H9 (cell line): Measurements from ENCODE around the gene RPS6KA6. TPM values are rescaled to one million over a fixed set of nuclear protein-coding genes. Genes with fewer than 3 reads are reported as not detected.

Experiments used
- DNase-seq: peaks from one replicate; pipeline ENCODE4 v3.0.0-alpha.2; 2017
- H2AFZ ChIP-seq: one replicate; pipeline ENCODE4 v1.6.1; 2013; ENCODE audit warnings: mild to moderate bottlenecking, low read length, control low read depth, moderate library complexity
- H2AK5ac ChIP-seq: 2 replicates; pipeline ENCODE4 v1.6.1; 2013; ENCODE audit warnings: low read length, control low read depth, mixed read lengths; ENCODE audit not compliant: insufficient read length
- H2BK120ac ChIP-seq: one replicate; pipeline ENCODE4 v1.6.1; 2013; ENCODE audit warnings: low read depth, mild to moderate bottlenecking, low read length, control low read depth, inconsistent platforms; ENCODE audit not compliant: poor library complexity, severe bottlenecking
- H2BK12ac ChIP-seq: 2 replicates; pipeline ENCODE4 v1.6.1; 2013; ENCODE audit warnings: low read length, control low read depth, mixed read lengths, low read depth; ENCODE audit not compliant: insufficient read length
- H2BK15ac ChIP-seq: 2 replicates; pipeline ENCODE4 v1.6.1; 2013; ENCODE audit warnings: low read depth, low read length, control low read depth
- H2BK20ac ChIP-seq: one replicate; pipeline ENCODE4 v1.6.1; 2013; ENCODE audit warnings: low read depth, mild to moderate bottlenecking, low read length, control low read depth, inconsistent platforms; ENCODE audit not compliant: poor library complexity, severe bottlenecking
- H2BK5ac ChIP-seq: 2 replicates; pipeline ENCODE4 v1.6.1; 2013; ENCODE audit warnings: low read length, control low read depth, mixed read lengths; ENCODE audit not compliant: insufficient read length
- H3K14ac ChIP-seq: 2 replicates; pipeline ENCODE4 v1.6.1; 2013; ENCODE audit warnings: low read length, control low read depth; ENCODE audit not compliant: insufficient read depth
- H3K18ac ChIP-seq: 2 replicates; pipeline ENCODE4 v1.6.1; 2013; ENCODE audit warnings: low read depth, mild to moderate bottlenecking, mixed read lengths, low read length, control low read depth; ENCODE audit not compliant: insufficient read length
- H3K23ac ChIP-seq: 2 replicates; pipeline ENCODE4 v1.6.1; 2013; ENCODE audit warnings: low read length, control low read depth, mixed read lengths, low read depth; ENCODE audit not compliant: insufficient read length
- H3K23me2 ChIP-seq: 2 replicates; pipeline ENCODE4 v1.6.1; 2013; ENCODE audit warnings: low read depth, mild to moderate bottlenecking, mixed read lengths, low read length, control low read depth; ENCODE audit not compliant: insufficient read length, poor library complexity, severe bottlenecking
- H3K27ac ChIP-seq: 2 replicates; pipeline ENCODE4 v1.5.1; 2013; ENCODE audit warnings: low read length, control low read depth, mixed read lengths, low read depth; ENCODE audit not compliant: insufficient read length
- H3K27me3 ChIP-seq: 2 replicates; pipeline ENCODE4 v1.6.1; 2013; ENCODE audit warnings: low read length, control low read depth, inconsistent platforms; ENCODE audit not compliant: insufficient read depth
- H3K4ac ChIP-seq: 2 replicates; pipeline ENCODE4 v1.6.1; 2013; ENCODE audit warnings: low read depth, mild to moderate bottlenecking, control low read depth, inconsistent platforms, low read length, moderate library complexity
- H3K4me1 ChIP-seq: 2 replicates; pipeline ENCODE4 v1.6.1; 2013; ENCODE audit warnings: low read length, control low read depth, inconsistent platforms; ENCODE audit not compliant: insufficient read depth
- H3K4me2 ChIP-seq: 2 replicates; pipeline ENCODE4 v1.6.1; 2013; ENCODE audit warnings: low read length, control low read depth, mixed read lengths; ENCODE audit not compliant: insufficient read length, insufficient read depth
- H3K56ac ChIP-seq: 2 replicates; pipeline ENCODE4 v1.6.1; 2013; ENCODE audit warnings: low read depth, mild to moderate bottlenecking, mixed read lengths, low read length, control low read depth; ENCODE audit not compliant: insufficient read length
- H3K79me1 ChIP-seq: 2 replicates; pipeline ENCODE4 v1.6.1; 2013; ENCODE audit warnings: low read depth, mild to moderate bottlenecking, moderate library complexity, low read length, control low read depth, inconsistent platforms; ENCODE audit not compliant: insufficient read depth, poor library complexity, severe bottlenecking
- H3K79me2 ChIP-seq: 2 replicates; pipeline ENCODE4 v1.6.1; 2013; ENCODE audit warnings: low read length, control low read depth, inconsistent platforms; ENCODE audit not compliant: insufficient read depth
- H3K9ac ChIP-seq: 2 replicates; pipeline ENCODE4 v1.6.1; 2013; ENCODE audit warnings: low read length, control low read depth, mixed read lengths; ENCODE audit not compliant: insufficient read length; ENCODE audit errors: extremely low read depth
- H3K9me3 ChIP-seq: one replicate; pipeline ENCODE4 v1.6.1; 2013; ENCODE audit warnings: low read depth, low read length, inconsistent platforms; ENCODE audit not compliant: control insufficient read depth
- H3T11ph ChIP-seq: one replicate; pipeline ENCODE4 v1.6.1; 2013; ENCODE audit warnings: mild to moderate bottlenecking, low read length, control low read depth, inconsistent platforms
- H4K20me1 ChIP-seq: one replicate; pipeline ENCODE4 v1.6.1; 2013; ENCODE audit not compliant: control insufficient read depth, insufficient read length, insufficient read depth
- H4K5ac ChIP-seq: 2 replicates; pipeline ENCODE4 v1.6.1; 2013; ENCODE audit warnings: low read depth, mild to moderate bottlenecking, mixed read lengths, low read length, control low read depth; ENCODE audit not compliant: insufficient read length
- H4K8ac ChIP-seq: replicated peaks from 2 replicates; pipeline ENCODE4 v1.6.1; 2013; ENCODE audit warnings: low read length, control low read depth, mixed read lengths, low read depth; ENCODE audit not compliant: insufficient read length
- H4K91ac ChIP-seq: 2 replicates; pipeline ENCODE4 v1.6.1; 2013; ENCODE audit warnings: low read depth, mild to moderate bottlenecking, moderate library complexity, mixed read lengths, low read length, control low read depth; ENCODE audit not compliant: insufficient read length
- H3K27ac Mint-ChIP-seq, 3 experiments: 2 replicates in 2 of 3; 3 replicates in 1 of 3; pipeline ENCODE4 v1.8.0; 2020 to 2021; ENCODE audit warnings: mixed read lengths in 3 of 3, mild to moderate bottlenecking in 1 of 3, moderate library complexity in 1 of 3
- H3K27me3 Mint-ChIP-seq: 2 replicates; pipeline ENCODE4 v1.8.0; 2021; ENCODE audit warnings: low read depth, mild to moderate bottlenecking, moderate library complexity, mixed read lengths
- H3K36me3 Mint-ChIP-seq, 3 experiments: 2 replicates in 2 of 3; 3 replicates in 1 of 3; pipeline ENCODE4 v1.8.0; 2020 to 2021; ENCODE audit warnings: low read depth in 3 of 3, mixed read lengths in 3 of 3; ENCODE audit not compliant: insufficient read depth in 1 of 3
- H3K4me1 Mint-ChIP-seq, 2 experiments: 2 replicates each; pipeline ENCODE4 v1.8.0; 2020; ENCODE audit warnings: mixed read lengths in 2 of 2
- H3K4me3 Mint-ChIP-seq, 2 experiments: 2 replicates in 1 of 2; 3 replicates in 1 of 2; pipeline ENCODE4 v1.8.0; 2020 to 2021; ENCODE audit warnings: mild to moderate bottlenecking in 2 of 2, mixed read lengths in 2 of 2, moderate library complexity in 1 of 2
- H3K9me3 Mint-ChIP-seq, 2 experiments: 2 replicates in 1 of 2; 3 replicates in 1 of 2; pipeline ENCODE4 v1.8.0; 2020; ENCODE audit warnings: mild to moderate bottlenecking in 2 of 2, mixed read lengths in 2 of 2, moderate library complexity in 1 of 2
- WGBS: extraction: QIAGEN DNeasy Blood & Tissue Kit; methylation state at CpG from one replicate; pipeline ENCODE4 v1.1.7; 2013; ENCODE audit warnings: missing lambda C conversion rate, low lambda C conversion rate, mixed read lengths; ENCODE audit not compliant: insufficient read length; ENCODE audit errors: extremely low coverage; 5-methylcytosine and 5-hydroxymethylcytosine counted together
- total RNA-seq: library from RNA; stranded (reverse); gene quantifications from 2 replicates; pipeline ENCODE4 v1.2.1, GENCODE V29; 2021
- TF ChIP-seq, protein P1 (sequence below): fragments of 200-600 bp; sonication (generic); conservative IDR thresholded peaks from 3 replicates; pipeline ENCODE4 v1.8.0; 2021; ENCODE audit warnings: antibody characterized with exemption, mild to moderate bottlenecking

Gene RPS6KA6
- total RNA-seq, 1 experiment from 2014 or later: 12.1 TPM

DNA sequence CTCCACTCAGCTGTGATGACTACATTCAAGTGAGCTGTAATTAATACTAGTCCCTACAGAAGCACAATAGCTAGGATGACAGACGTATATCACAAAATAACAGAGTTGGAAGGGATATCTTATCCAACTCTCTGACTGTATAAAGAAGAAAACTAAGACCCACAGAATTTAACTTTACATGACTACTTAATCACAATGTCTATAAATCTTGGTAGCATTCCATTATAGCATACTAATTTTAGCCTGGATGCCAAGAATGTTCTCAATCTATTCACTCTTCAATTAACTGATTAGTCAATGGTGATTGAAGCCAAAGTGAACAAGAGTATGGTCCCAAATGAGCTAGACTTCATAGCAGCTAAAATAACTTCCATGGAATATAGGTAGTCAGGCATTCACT, 31.2 kb downstream of the RPS6KA6 start:
- Histone ChIP-seq H3T11ph (no peak overlapping the region), H3K27ac (no peak overlapping the region), H3K9ac (no peak overlapping the region), H3K4me1 (no peaks in the 10 kb centered on the region), H3K4me2 (no peak overlapping the region), H3K79me2 (no peaks in the 10 kb centered on the region), H2BK120ac (no peak overlapping the region), H2AFZ (no peak overlapping the region), H3K23ac (no peak overlapping the region), H2BK20ac (no peak overlapping the region), H4K20me1 (no peaks in the 10 kb centered on the region), H2BK5ac (no peak overlapping the region), H2AK5ac (no peak overlapping the region), H3K14ac (no peak overlapping the region), H3K79me1 (no peaks in the 10 kb centered on the region), H3K9me3 (peaks cover 4% of the 10 kb centered on the region), H3K4ac (no peak overlapping the region), H4K91ac (no peak overlapping the region), H3K56ac (no peak overlapping the region), H4K8ac (no peak overlapping the region), H3K23me2 (no peaks in the 10 kb centered on the region), H3K27me3 (no peaks in the 10 kb centered on the region), H4K5ac (no peak overlapping the region), H3K18ac (no peak overlapping the region), H2BK12ac (no peak overlapping the region), H2BK15ac (no peak overlapping the region)
- Mint-ChIP-seq H3K27me3 (no peaks in the 10 kb centered on the region), H3K27ac (no peak overlapping the region), H3K4me3 (no peak overlapping the region), H3K9me3 (peaks cover 25 to 26% of the 10 kb centered on the region in 2 experiments), H3K36me3 (peaks cover 0 to 3% (median 0%) of the 10 kb centered on the region in 3 experiments; a peak in 1 of 7 replicates), H3K4me1 (peaks cover 3 to 4% of the 10 kb centered on the region in 2 experiments; a peak in 3 of 4 replicates)
- whole genome bisulfite sequencing: no CpG with 5 or more reads among the region's 1 CpG
- no peak for DNase-seq
- TF ChIP-seq, protein P1, sequence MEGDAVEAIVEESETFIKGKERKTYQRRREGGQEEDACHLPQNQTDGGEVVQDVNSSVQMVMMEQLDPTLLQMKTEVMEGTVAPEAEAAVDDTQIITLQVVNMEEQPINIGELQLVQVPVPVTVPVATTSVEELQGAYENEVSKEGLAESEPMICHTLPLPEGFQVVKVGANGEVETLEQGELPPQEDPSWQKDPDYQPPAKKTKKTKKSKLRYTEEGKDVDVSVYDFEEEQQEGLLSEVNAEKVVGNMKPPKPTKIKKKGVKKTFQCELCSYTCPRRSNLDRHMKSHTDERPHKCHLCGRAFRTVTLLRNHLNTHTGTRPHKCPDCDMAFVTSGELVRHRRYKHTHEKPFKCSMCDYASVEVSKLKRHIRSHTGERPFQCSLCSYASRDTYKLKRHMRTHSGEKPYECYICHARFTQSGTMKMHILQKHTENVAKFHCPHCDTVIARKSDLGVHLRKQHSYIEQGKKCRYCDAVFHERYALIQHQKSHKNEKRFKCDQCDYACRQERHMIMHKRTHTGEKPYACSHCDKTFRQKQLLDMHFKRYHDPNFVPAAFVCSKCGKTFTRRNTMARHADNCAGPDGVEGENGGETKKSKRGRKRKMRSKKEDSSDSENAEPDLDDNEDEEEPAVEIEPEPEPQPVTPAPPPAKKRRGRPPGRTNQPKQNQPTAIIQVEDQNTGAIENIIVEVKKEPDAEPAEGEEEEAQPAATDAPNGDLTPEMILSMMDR: no peak
